WTC11 (cell line): ENCODE data around the gene ANKRD53.

Experiments
- AFF4 ChIP-seq: sonication (generic); formaldehyde crosslinking; IDR thresholded peaks from 2 replicates; pipeline ENCODE4 v1.8.1; 2023; ENCODE audit warnings: mild to moderate bottlenecking, missing genetic modification reagents, borderline replicate concordance
- CTCF ChIP-seq: fragments of 200-600 bp; IDR thresholded peaks from 2 replicates; pipeline ENCODE4 v1.8.0; 2022; ENCODE audit warnings: antibody characterized with exemption
- FOXK1 ChIP-seq: sonication (generic); formaldehyde crosslinking; IDR thresholded peaks from 2 replicates; pipeline ENCODE4 v1.8.0; 2022; ENCODE audit warnings: mild to moderate bottlenecking, moderate library complexity, missing genetic modification reagents
- ZNF671 ChIP-seq: fragments of 250-450 bp; sonication (Bioruptor Pico); IDR thresholded peaks from 2 replicates; pipeline ENCODE4 v1.8.0; 2021; ENCODE audit warnings: mild to moderate bottlenecking

GRCh38 chr2:70941701-70942100 lies 36.7 kb upstream of the ANKRD53 start:
- TF ChIP-seq CTCF (no peak), AFF4 (CRISPR knock-in tag) (no peak), ZNF671 (CRISPR knock-in tag) (no peak), FOXK1 (CRISPR knock-in tag) (no peak)
